ENCODE data around the gene ZDHHC19. TPM values are rescaled to one million over a fixed set of nuclear protein-coding genes. Genes with fewer than 3 reads are reported as not detected.

ZDHHC19 gene
- total RNA-seq, 1 donor from 2014 or later, result not detected

DNA sequence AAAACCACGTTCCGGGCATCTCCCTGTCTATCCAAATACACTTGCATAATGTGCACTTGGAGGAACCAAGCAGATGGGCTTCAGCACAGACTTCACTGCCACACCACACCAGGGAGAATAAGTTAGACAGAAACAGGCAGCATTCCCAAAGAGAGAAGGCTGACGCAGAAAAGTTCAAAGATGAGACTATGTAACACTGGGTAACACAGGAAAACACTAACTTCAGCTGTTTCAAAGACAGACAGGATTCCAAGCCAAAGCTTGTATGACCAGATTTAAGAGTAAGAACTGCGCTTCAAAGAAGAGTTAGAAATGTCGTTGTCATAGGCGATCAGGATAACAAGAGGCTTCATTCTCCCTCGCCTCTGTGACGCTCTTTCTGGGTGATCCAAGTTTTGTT lies 25.0 kb upstream of the ZDHHC19 start:
- no peaks in the 10 kb centered on the region for H3K36me3 ChIP-seq (ENCODE audit: control insufficient read depth, insufficient read depth, low read length)
- TF ChIP-seq, protein P1, sequence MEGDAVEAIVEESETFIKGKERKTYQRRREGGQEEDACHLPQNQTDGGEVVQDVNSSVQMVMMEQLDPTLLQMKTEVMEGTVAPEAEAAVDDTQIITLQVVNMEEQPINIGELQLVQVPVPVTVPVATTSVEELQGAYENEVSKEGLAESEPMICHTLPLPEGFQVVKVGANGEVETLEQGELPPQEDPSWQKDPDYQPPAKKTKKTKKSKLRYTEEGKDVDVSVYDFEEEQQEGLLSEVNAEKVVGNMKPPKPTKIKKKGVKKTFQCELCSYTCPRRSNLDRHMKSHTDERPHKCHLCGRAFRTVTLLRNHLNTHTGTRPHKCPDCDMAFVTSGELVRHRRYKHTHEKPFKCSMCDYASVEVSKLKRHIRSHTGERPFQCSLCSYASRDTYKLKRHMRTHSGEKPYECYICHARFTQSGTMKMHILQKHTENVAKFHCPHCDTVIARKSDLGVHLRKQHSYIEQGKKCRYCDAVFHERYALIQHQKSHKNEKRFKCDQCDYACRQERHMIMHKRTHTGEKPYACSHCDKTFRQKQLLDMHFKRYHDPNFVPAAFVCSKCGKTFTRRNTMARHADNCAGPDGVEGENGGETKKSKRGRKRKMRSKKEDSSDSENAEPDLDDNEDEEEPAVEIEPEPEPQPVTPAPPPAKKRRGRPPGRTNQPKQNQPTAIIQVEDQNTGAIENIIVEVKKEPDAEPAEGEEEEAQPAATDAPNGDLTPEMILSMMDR (IDR thresholded peaks at IDR 0.05; ENCODE audit: insufficient read depth, low read length, poor library complexity, severe bottlenecking), result no peak
- no peak overlapping the region for H3K4me3 ChIP-seq (ENCODE audit: low read depth, low read length)
- no peaks in the 10 kb centered on the region for H3K27me3 ChIP-seq (ENCODE audit: control insufficient read depth, insufficient read depth, low read length)
- DNase-seq (ENCODE audit: low read depth), result no peak

GRCh38 chr3:196235452-196236122 lies 24.4 kb upstream of the ZDHHC19 start:
- TF ChIP-seq, protein P1 (IDR thresholded peaks at IDR 0.05; ENCODE audit: insufficient read depth, low read length, poor library complexity, severe bottlenecking), result no peak
- no peak overlapping the region for H3K4me3 ChIP-seq (ENCODE audit: low read depth, low read length)

GRCh38 chr3:196232882-196233251 lies 21.7 kb upstream of the ZDHHC19 start:
- no peaks in the 10 kb centered on the region for H3K36me3 ChIP-seq (ENCODE audit: control insufficient read depth, insufficient read depth, low read length)
- no peak overlapping the region for H3K4me3 ChIP-seq (ENCODE audit: low read depth, low read length)
- TF ChIP-seq, protein P1 (IDR thresholded peaks at IDR 0.05; ENCODE audit: insufficient read depth, low read length, poor library complexity, severe bottlenecking), result no peak
- H3K27me3 ChIP-seq (ENCODE audit: control insufficient read depth, insufficient read depth, low read length), result no peaks in the 10 kb centered on the region
- DNase-seq (ENCODE audit: low read depth), result no peak

More at GRCh38 chr3:196235452-196236122, 24.4 kb upstream of the ZDHHC19 start:
- no peak for DNase-seq (ENCODE audit: low read depth)
- Histone ChIP-seq H3K27me3 (ENCODE audit: control insufficient read depth, insufficient read depth, low read length) (no peaks in the 10 kb centered on the region), H3K36me3 (ENCODE audit: control insufficient read depth, insufficient read depth, low read length) (no peaks in the 10 kb centered on the region)

DNA sequence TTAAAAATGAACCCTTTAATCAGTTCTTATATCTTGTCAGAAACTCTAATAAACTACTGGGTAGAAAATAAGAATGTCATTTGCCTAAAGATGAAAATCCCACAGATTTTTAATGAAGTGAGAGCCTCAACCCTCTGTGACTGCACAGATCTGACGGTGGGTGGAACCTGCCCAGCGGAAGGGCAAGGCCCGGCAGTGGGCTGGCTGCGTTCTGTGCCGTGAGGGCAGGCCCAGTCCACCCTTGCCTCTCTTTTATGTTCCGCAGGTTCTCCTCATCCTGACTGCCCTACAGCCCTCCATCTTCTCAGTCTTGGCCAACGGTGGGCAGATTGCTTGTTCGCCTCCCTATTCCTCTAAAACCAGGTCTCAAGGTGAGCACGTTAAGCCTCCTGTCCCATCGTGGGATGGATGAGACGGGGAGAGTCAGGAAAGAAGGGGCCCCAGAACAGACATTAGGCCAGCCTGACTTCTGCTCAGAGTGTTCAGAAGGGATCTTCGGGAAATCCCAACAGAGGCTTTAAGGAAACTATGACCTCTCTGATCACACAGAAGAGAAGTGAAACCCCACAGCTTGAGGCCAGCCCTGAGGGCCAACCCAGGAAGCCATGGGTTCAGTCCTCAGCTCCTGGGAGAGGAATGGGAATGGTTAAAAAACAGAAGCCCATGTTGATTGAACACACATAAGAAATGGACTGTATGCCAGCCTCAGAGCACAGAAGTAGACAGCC lies 21.1 kb upstream of the ZDHHC19 start:
- TF ChIP-seq, protein P1 (IDR thresholded peaks at IDR 0.05; ENCODE audit: insufficient read depth, low read length, poor library complexity, severe bottlenecking), result no peak
- H3K27me3 ChIP-seq (ENCODE audit: control insufficient read depth, insufficient read depth, low read length), result peaks cover 3% of the 10 kb centered on the region
- DNase-seq (ENCODE audit: low read depth), result no peak
- H3K4me3 ChIP-seq (ENCODE audit: low read depth, low read length), result no peak overlapping the region
- no peaks in the 10 kb centered on the region for H3K36me3 ChIP-seq (ENCODE audit: control insufficient read depth, insufficient read depth, low read length)

- DNase-seq (ENCODE audit: low read depth), result no peak
- Histone ChIP-seq H3K27me3 (ENCODE audit: control insufficient read depth, insufficient read depth, low read length) (peaks cover 5% of the 10 kb centered on the region), H3K4me3 (ENCODE audit: low read depth, low read length) (no peak overlapping the region), H3K36me3 (ENCODE audit: control insufficient read depth, insufficient read depth, low read length) (no peaks in the 10 kb centered on the region)
- TF ChIP-seq, protein P1 (IDR thresholded peaks at IDR 0.05; ENCODE audit: insufficient read depth, low read length, poor library complexity, severe bottlenecking), result no peak
Observed at GRCh38 chr3:196227629-196228493, 16.7 kb upstream of the ZDHHC19 start.
